Motor neuron (in vitro differentiated cells): ENCODE data around the gene CHD3. TPM values are rescaled to one million over a fixed set of nuclear protein-coding genes. Genes with fewer than 3 reads are reported as not detected.
"Not testable (repeated sequence)": the region's sequence is repeated elsewhere in the genome, so short reads cannot be mapped to it uniquely, and the experiment has no call there.

ENCODE experiments used
- ATAC-seq, 8 experiments: fragments of 200-7000 bp; cut with Tn5 transposase; replicated peaks in 6 of 8; 2 replicates each; pipeline ENCODE4 v1.8.0; 2021; ENCODE audit warnings: mild to moderate bottlenecking in 8 of 8, moderate library complexity in 8 of 8
- H3K27ac ChIP-seq, 2 donors: fragments of 250-450 bp; sonication (Bioruptor Pico); 2 replicates each; pipeline ENCODE4 v1.9.0; 2021; ENCODE audit warnings: antibody characterized with exemption in 2 of 2, mild to moderate bottlenecking in 2 of 2, moderate library complexity in 1 of 2
- H3K4me1 ChIP-seq, 2 donors: fragments of 250-450 bp; sonication (Bioruptor Pico); replicated peaks in 1 of 2; 2 replicates each; pipeline ENCODE4 v1.6.1; 2021; ENCODE audit warnings: antibody characterized with exemption in 2 of 2, mild to moderate bottlenecking in 2 of 2, moderate library complexity in 1 of 2
- H3K4me3 ChIP-seq, 5 donors: fragments of 250-450 bp; sonication (Bioruptor Pico); 2 replicates each; pipeline ENCODE4 v1.9.0; 2021; ENCODE audit warnings: antibody characterized with exemption in 5 of 5, mild to moderate bottlenecking in 5 of 5, moderate library complexity in 4 of 5
- WGBS, 10 experiments: fragments of 450-650 bp; shearing (Covaris generic); methylation state at CpG; one replicate each; pipeline ENCODE4 v1.0.0; 2022; 5-methylcytosine and 5-hydroxymethylcytosine counted together
- in situ Hi-C, 9 experiments: fragments of 400-800 bp; cut with MboI; loops; one replicate each; pipeline ENCODE4 v1.15.0; 2021; ENCODE audit warnings: low sequenced_read_pairs in 9 of 9, low pct_unique_long_range_greater_than_20kb in 2 of 9; ENCODE audit not compliant: unreplicated experiment in 9 of 9
- total RNA-seq, 8 experiments: library from RNA; unstranded; fragments of 300-600 nt; gene quantifications; 2 replicates each; pipeline versions ENCODE4 v1.2.3 to v1.2.4, GENCODE V29; 2022

The CHD3 gene
- total RNA-seq, 8 experiments from 2014 or later, result 56.2 to 294 (median 78.2) TPM

DNA sequence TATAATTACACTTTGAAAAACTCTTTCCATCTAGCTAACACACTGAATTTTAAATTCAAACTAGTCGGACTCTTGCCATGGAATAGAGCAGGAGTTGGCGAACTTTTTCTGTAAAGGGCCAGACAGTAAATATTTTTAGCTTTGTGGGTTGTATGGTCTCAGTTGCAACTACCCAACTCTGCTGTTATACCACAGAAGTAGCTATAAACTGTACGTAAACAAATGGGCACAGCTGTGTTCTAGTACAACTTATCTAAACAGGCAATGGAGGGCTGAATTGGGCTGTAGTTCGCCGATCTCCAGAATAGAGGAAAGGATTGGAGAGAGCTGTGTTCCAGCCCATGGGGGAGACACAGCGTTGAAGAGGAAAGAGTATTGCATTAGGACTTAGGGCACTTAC is 52.2 kb downstream of the CHD3 start:
- in situ Hi-C loops, result no loop called here
- Histone ChIP-seq H3K27ac (no peak overlapping the region), H3K4me3 (no peak overlapping the region), H3K4me1 (no peaks in the 10 kb centered on the region)
- no peak for ATAC-seq
- WGBS, 10 experiments, result 84 to 100% (median 97%) methylated on average over 1 to 6 of the region's 6 CpGs

DNA sequence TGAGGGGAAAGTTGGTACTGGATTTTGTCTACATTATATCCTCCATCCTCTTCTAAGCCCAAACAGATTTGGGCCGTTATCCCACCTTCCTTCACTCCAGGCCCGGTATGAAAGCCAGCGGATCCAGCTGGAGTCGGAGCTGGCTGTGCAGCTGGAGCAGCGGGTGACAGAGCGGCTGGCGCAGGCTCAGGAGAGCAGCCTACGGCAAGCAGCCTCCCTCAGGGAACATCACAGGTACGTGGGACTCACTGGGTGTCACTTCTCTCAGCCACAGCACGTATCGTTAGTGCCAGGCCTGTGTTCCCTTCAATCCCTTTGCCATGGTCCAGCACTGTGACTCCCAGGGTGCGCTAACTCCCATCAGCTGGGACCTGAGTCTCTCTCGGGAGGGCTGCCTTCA is 54.7 kb downstream of the CHD3 start:
- in situ Hi-C loops, result no loop called here
- Histone ChIP-seq H3K4me1 (no peaks in the 10 kb centered on the region), H3K27ac (no peak overlapping the region), H3K4me3 (no peak overlapping the region)
- no peak for ATAC-seq
- WGBS, 10 experiments, result 50 to 100% (median 98%) methylated on average over 1 to 8 of the region's 13 CpGs; no CpG with 5 or more reads in 5 of the 10 experiments

DNA sequence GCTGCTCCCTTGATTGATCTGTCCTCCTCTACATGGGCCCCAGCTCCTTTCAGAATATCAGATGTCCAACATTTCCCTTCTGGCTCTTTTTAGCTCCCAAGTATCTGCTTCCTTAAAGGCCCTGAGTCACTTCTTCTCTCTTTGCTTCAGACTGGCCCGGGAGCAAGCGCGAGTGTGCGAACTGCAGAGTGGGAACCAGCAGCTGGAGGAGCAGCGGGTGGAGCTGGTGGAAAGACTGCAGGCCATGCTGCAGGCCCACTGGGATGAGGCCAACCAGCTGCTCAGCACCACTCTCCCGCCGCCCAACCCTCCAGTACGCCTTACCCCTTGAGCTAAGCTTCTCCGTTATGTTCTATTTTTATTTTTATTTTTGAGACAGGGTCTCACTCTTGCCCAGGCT is 55.7 kb downstream of the CHD3 start:
- no peak overlapping the region for H3K27ac ChIP-seq
- in situ Hi-C loops, result no loop called here
- no peak overlapping the region for H3K4me3 ChIP-seq
- no peak for ATAC-seq
- WGBS, 10 experiments, result 89 to 100% (median 100%) methylated on average over 1 to 8 of the region's 9 CpGs; no CpG with 5 or more reads in 3 of the 10 experiments
- H3K4me1 ChIP-seq, result no peaks in the 10 kb centered on the region

DNA sequence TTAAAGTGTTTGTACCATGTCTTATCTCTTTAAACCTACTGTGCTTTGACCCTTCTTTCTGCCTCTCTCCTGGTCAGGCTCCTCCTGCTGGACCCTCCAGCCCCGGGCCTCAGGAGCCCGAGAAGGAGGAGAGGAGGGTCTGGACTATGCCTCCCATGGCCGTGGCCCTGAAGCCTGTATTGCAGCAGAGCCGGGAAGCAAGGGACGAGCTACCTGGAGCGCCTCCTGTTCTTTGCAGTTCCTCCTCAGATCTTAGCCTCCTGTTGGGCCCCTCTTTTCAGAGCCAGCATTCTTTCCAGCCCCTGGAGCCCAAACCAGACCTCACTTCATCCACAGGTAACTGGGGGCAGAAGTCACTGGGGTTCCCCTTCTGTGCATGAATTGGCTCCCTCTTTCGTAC is 57.1 kb downstream of the CHD3 start:
- 60 to 100% (median 95%) methylated on average over 1 to 5 of the region's 7 CpGs; no CpG with 5 or more reads in 5 of the 10 experiments for WGBS, 10 experiments
- no peak for ATAC-seq
- in situ Hi-C loops, result no loop called here

DNA sequence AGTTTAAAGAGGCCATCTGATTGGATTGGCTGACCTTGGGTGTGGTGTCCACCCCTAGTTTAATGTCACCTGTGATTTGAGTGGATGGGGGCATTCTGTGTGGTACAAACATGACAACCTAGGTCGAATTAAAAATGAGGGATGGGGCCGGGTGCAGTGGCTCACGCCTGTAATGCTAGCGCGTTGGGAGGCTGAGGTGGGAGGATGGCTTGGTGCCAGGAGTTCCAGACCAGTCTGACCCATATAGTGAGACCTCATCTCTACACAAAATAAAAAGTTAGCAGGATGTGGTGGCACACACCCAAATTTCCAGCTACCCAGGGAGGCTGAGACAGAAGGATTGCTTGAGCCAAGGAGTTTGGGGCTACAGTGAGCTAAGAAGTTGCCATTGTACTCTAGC is 57.9 kb downstream of the CHD3 start:
- WGBS, 10 experiments, result 60 to 100% (median 94%) methylated on average over 1 to 5 of the region's 5 CpGs; no CpG with 5 or more reads in 4 of the 10 experiments
- no peaks in the 10 kb centered on the region for H3K4me1 ChIP-seq
- in situ Hi-C loops, result no loop called here
- no peak overlapping the region for H3K4me3 ChIP-seq
- H3K27ac ChIP-seq, result no peak overlapping the region
- ATAC-seq, result no peak

More for the DNA sequence above, 57.1 kb downstream of the CHD3 start:
- Histone ChIP-seq H3K27ac (no peak overlapping the region), H3K4me1 (no peaks in the 10 kb centered on the region), H3K4me3 (no peak overlapping the region)

DNA sequence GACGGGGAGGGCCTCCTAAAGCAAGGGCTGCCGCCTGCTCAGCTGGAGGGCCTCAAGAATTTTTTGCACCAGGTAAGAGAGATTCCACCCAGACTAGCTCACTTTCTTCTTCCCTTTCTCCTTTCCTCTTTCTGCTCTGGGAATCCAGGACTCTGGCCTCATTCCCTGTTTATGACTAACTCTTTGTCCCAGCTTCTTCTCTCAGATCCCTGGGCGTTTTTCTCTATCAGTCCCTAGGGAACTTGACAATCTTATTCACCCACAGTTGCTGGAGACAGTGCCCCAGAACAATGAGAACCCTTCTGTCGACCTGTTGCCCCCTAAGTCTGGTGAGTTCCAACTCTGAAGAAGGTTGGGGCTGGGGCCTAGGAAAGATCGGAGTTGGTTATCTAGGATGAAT is 59.1 kb downstream of the CHD3 start:
- in situ Hi-C loops, result no loop called here

DNA sequence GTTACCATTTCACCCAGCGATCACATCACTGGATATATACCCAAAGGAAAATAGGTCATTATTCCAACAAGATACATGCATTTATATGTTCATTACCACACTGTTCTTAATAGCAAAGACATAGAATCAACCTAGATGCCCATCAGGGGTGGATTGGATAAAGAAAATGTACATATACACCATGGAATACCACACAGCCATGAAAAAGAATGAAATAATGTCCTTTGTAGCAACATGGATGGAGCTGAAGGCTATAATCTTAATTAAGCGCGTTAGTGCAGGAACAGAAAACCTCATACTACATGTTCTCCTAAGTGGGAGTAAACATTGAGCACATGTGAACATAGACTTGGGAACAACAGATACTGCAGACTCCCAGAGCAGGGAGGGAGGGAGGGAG is 62.0 kb downstream of the CHD3 start:
- no peaks in the 10 kb centered on the region for H3K4me1 ChIP-seq
- in situ Hi-C loops, result no loop called here
- H3K27ac ChIP-seq, result no peak overlapping the region
- H3K4me3 ChIP-seq, result no peak overlapping the region
- ATAC-seq, result no peak
- 33 to 100% (median 71%) methylated on average over 1 to 3 of the region's 3 CpGs; no CpG with 5 or more reads in 1 of the 10 experiments for WGBS, 10 experiments

More for the DNA sequence above, 59.1 kb downstream of the CHD3 start:
- Histone ChIP-seq H3K4me1 (no peaks in the 10 kb centered on the region), H3K4me3 (no peak overlapping the region), H3K27ac (no peak overlapping the region)
- WGBS, 10 experiments, result 39 to 100% (median 88%) methylated on average over 2 to 5 of the region's 5 CpGs; no CpG with 5 or more reads in 1 of the 10 experiments
- ATAC-seq, result no peak

DNA sequence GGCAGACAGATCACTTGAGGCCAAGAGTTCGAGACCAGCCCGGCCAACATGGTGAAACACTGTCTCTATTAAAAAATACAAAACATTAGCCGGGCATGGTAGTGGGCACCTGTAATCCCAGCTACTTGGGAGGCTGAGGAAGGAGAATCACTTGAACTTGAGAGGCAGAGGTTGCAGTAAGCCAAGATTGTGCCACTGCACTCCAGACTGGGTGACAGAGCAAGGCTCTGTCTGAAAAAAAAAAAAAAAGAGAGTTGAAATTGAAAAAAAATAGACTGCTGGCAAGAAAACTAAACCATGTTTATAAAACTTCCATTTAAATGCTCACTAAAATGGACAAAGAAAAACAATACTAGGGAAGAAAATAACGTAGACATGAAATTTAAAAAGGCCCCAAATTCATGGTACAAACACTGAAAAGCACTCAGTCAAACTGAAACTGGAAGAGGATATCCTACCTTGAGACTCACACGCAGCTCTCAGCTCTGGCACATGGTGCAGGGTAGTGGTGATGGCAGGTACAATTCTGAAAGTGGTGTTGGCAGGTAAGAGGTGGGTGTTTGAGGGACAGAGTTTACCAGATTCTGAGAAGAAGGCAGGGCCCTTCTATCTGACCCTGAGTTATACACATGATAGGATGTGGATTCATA is 62.7 kb downstream of the CHD3 start:
- in situ Hi-C loops, result no loop called here
- WGBS, 10 experiments, result 11 to 92% (median 64%) methylated on average over 1 to 5 of the region's 5 CpGs; no CpG with 5 or more reads in 2 of the 10 experiments

DNA sequence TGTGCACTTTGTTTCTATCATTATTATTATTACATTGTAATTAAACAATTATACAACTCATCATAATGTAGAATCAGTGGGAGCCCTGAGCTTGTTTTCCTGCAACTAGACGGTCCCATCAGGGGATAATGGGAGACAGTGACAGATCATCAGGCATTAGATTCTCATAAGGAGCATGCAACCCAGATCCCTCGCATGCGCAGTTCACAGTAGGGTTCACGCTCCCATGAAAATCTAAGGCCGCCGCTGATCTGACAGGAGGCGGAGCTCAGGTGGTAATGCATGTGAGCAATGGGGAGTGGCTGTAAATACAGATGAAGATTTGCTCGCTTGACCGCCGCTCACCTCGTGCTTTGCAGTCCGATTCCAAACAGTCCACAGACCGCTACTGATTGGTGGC is 64.7 kb downstream of the CHD3 start:
- in situ Hi-C loops, ATAC-seq, H3K4me1 ChIP-seq, H3K27ac ChIP-seq, H3K4me3 ChIP-seq: not testable (repeated sequence)
- 80 to 95% (median 87%) methylated on average over 3 to 9 of the region's 13 CpGs; no CpG with 5 or more reads in 2 of the 10 experiments for WGBS, 10 experiments

More for the DNA sequence above, 62.7 kb downstream of the CHD3 start:
- Histone ChIP-seq H3K4me3 (no peak overlapping the region), H3K27ac (no peak overlapping the region), H3K4me1 (no peaks in the 10 kb centered on the region)
- no peak for ATAC-seq

DNA sequence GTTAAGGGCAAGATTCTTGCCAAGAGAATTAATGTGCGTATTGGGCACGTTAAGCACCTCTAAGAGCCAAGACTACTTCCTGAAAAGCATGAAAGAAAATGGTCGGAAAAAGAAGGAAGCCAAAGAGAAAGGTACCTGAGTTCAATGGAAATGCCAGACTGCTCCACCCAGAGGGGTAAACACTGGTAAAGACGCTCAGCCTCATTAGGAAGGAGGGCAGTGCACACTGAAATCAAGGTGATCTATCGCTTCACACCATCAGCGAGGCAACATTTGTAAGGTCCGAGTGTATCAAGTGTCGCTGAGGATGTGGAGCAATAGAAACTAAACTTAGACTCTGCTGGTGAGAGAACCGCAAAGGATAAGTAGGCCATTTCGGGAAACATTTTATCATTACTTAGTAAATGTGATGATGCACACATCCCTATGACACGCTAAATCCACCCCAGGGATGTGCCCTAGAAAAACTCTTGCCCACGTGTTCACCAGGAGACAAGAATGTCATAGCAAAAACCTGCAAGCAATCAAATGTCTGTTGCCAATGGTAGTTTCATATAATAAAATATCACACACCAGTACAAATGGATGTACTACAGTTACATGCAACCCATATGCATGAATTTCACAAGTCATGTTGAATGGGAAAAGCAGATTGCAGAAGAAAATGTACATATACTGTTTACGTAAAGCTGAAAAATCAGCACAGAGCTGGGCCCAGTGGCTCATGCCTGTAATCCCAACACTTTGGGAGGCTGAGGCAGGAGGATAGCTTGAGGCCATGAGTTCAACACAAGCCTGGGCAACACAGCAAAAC is 67.0 kb downstream of the CHD3 start:
- in situ Hi-C loops, result no loop called here
- WGBS, 10 experiments, result 40 to 100% (median 73%) methylated on average over 1 to 11 of the region's 13 CpGs; no CpG with 5 or more reads in 1 of the 10 experiments
- peak in 3 of 8 experiments; percentile 67 to 84 (median 68) for ATAC-seq
- Histone ChIP-seq H3K27ac (no peak overlapping the region), H3K4me3 (no peak overlapping the region), H3K4me1 (no peaks in the 10 kb centered on the region)

DNA sequence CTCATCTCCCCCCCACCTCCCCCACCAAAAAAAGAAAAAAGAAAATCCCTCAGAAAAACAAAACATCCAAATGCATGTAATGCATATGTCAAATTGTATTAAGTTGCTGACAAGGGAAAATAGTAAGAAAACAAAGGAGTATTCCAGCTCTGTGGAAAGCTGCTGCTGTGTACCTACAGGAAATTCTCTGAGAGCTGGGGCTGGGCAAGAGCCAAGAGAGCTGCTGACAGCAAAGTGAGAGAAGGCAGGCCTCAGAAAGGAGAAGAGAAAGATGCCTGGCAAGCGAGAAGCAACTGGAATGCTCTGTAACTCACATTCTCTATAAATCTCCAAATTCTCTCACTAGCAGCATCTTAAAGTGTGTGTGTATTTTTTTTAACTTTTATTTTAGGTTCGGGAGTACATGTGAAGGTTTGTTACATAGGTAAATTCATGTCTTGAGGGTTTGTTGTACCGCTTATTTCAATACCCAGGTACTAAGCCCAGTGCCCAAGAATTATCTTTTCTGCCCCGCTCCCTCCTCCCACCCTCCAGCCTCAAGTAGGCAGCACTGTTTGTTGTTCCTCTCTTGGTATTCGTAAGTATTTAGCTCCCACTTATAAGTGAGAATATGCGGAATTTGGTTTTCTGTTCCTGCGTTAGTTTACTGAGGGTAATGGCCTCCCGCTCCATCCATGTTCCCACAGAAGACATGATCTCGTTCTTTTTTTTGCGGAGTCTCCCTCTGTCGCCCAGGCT is 67.8 kb downstream of the CHD3 start:
- Histone ChIP-seq H3K4me3 (no peak overlapping the region), H3K4me1 (no peaks in the 10 kb centered on the region), H3K27ac (no peak overlapping the region)
- ATAC-seq, result peak in 1 of 8 experiments; percentile 44
- WGBS, 10 experiments, result 0 to 93% (median 82%) methylated on average over 1 to 10 of the region's 11 CpGs
- in situ Hi-C loops, result no loop called here

DNA sequence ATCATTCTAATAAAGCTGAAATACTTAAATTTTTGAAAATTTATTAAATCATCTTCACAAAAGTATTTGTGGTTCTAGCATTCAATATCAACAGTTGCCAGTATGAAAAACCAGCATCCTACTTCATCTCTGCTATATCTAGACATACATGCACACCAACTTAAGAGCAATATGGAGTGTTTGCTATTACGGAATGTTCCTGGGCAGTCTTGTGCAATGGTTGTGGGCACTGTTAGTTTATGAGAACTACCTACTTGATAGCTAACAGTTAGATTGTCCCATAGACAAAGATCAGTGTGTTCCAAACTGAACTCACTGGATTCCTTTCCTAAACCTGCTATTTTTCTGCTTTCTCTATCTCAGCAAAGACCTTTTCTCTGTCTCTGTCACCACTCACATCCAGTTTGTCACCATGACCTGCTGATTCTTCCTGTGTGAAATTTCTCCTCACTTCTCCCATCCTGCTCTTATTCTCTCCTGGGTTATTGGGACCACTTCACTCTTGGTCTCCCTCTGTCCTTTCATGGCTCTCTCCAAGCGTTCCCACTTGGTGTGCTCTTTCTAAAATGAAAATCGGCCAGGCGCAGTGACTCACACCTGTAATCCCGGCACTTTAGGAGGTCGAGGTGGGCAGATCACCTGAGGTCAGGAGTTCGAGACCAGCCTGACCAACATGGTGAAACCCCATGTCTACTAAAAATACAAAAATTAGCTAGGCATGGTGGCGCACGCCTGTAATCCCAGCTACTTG is 71.1 kb downstream of the CHD3 start:
- 57 to 100% (median 84%) methylated on average over 1 to 7 of the region's 9 CpGs for WGBS, 10 experiments
- Histone ChIP-seq H3K27ac (no peak overlapping the region), H3K4me1 (no peaks in the 10 kb centered on the region), H3K4me3 (no peak overlapping the region)
- ATAC-seq, result no peak
- in situ Hi-C loops, result no loop called here
